Liver (tissue), 3 donors: ENCODE results near the gene DAPK1.

ENCODE experiments used
- EGR1 ChIP-seq, 2 donors: IDR thresholded peaks; 2 replicates each; pipeline ENCODE4 v1.6.1; 2016 to 2018; ENCODE audit warnings: antibody characterized with exemption in 2 of 2, low read depth in 2 of 2
- RAD21 ChIP-seq, 2 donors: IDR thresholded peaks; 2 replicates each; pipeline ENCODE4 v1.6.1; 2016; ENCODE audit warnings: antibody characterized with exemption in 2 of 2, mild to moderate bottlenecking in 2 of 2
- SP1 ChIP-seq: IDR thresholded peaks from 2 replicates; pipeline ENCODE4 v1.6.1; 2018; ENCODE audit warnings: antibody characterized with exemption, mild to moderate bottlenecking
- YY1 ChIP-seq: IDR thresholded peaks from 2 replicates; pipeline ENCODE4 v1.6.1; 2016; ENCODE audit warnings: antibody characterized with exemption, mild to moderate bottlenecking
- TF ChIP-seq, protein P1 (sequence below): fragments of 150-350 bp; IDR thresholded peaks from 2 replicates; pipeline ENCODE4 v1.5.1; 2017; ENCODE audit warnings: improper control_type of control experiment, low read depth, low read length; ENCODE audit not compliant: missing input control
- TF ChIP-seq, protein P2 (sequence below): IDR thresholded peaks from 2 replicates; pipeline ENCODE4 v1.6.1; 2016; ENCODE audit warnings: antibody characterized with exemption, mild to moderate bottlenecking
- TF ChIP-seq, protein P3 (sequence below): IDR thresholded peaks from 2 replicates; pipeline ENCODE4 v1.6.1; 2016; ENCODE audit warnings: antibody characterized with exemption
- TF ChIP-seq, protein P4 (sequence below): IDR thresholded peaks from 2 replicates; pipeline ENCODE4 v1.6.1; 2016; ENCODE audit warnings: antibody characterized with exemption
- donor health status: healthy.
- donor health status: healthy.

DNA sequence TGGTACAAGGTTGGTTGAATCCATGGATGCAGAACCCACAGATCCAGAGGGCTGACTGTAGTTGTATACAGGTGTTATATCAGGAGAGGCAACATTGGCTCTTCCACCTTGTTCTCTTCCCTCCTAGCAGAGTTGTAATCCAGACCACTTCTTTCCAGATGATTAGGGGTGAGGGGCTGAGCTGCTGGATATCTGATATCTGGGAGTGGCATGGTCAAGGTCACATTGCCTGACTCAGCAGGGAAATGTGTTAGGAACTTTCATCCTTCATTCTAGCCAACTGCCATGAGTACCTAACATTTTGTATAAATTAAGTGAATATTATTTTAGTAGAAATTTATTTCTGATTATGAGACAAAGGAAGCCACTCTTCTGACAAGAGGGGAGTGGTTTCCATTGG lies 7.3 kb downstream of the DAPK1 start:
- TF ChIP-seq, protein P1, sequence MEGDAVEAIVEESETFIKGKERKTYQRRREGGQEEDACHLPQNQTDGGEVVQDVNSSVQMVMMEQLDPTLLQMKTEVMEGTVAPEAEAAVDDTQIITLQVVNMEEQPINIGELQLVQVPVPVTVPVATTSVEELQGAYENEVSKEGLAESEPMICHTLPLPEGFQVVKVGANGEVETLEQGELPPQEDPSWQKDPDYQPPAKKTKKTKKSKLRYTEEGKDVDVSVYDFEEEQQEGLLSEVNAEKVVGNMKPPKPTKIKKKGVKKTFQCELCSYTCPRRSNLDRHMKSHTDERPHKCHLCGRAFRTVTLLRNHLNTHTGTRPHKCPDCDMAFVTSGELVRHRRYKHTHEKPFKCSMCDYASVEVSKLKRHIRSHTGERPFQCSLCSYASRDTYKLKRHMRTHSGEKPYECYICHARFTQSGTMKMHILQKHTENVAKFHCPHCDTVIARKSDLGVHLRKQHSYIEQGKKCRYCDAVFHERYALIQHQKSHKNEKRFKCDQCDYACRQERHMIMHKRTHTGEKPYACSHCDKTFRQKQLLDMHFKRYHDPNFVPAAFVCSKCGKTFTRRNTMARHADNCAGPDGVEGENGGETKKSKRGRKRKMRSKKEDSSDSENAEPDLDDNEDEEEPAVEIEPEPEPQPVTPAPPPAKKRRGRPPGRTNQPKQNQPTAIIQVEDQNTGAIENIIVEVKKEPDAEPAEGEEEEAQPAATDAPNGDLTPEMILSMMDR = no peak
- TF ChIP-seq, protein P2, sequence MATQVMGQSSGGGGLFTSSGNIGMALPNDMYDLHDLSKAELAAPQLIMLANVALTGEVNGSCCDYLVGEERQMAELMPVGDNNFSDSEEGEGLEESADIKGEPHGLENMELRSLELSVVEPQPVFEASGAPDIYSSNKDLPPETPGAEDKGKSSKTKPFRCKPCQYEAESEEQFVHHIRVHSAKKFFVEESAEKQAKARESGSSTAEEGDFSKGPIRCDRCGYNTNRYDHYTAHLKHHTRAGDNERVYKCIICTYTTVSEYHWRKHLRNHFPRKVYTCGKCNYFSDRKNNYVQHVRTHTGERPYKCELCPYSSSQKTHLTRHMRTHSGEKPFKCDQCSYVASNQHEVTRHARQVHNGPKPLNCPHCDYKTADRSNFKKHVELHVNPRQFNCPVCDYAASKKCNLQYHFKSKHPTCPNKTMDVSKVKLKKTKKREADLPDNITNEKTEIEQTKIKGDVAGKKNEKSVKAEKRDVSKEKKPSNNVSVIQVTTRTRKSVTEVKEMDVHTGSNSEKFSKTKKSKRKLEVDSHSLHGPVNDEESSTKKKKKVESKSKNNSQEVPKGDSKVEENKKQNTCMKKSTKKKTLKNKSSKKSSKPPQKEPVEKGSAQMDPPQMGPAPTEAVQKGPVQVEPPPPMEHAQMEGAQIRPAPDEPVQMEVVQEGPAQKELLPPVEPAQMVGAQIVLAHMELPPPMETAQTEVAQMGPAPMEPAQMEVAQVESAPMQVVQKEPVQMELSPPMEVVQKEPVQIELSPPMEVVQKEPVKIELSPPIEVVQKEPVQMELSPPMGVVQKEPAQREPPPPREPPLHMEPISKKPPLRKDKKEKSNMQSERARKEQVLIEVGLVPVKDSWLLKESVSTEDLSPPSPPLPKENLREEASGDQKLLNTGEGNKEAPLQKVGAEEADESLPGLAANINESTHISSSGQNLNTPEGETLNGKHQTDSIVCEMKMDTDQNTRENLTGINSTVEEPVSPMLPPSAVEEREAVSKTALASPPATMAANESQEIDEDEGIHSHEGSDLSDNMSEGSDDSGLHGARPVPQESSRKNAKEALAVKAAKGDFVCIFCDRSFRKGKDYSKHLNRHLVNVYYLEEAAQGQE = no peak
- TF ChIP-seq YY1 (no peak), RAD21 (IDR thresholded peaks at IDR 0.05) (no peak), SP1 (no peak), EGR1 (IDR thresholded peaks at IDR 0.05; ENCODE audit: low read depth in 2 of 2) (no peak)
- TF ChIP-seq, protein P3, sequence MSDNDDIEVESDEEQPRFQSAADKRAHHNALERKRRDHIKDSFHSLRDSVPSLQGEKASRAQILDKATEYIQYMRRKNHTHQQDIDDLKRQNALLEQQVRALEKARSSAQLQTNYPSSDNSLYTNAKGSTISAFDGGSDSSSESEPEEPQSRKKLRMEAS = no peak
- TF ChIP-seq, protein P4, sequence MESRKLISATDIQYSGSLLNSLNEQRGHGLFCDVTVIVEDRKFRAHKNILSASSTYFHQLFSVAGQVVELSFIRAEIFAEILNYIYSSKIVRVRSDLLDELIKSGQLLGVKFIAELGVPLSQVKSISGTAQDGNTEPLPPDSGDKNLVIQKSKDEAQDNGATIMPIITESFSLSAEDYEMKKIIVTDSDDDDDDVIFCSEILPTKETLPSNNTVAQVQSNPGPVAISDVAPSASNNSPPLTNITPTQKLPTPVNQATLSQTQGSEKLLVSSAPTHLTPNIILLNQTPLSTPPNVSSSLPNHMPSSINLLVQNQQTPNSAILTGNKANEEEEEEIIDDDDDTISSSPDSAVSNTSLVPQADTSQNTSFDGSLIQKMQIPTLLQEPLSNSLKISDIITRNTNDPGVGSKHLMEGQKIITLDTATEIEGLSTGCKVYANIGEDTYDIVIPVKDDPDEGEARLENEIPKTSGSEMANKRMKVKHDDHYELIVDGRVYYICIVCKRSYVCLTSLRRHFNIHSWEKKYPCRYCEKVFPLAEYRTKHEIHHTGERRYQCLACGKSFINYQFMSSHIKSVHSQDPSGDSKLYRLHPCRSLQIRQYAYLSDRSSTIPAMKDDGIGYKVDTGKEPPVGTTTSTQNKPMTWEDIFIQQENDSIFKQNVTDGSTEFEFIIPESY = no peak
